Kidney (tissue), 14 donors: ENCODE data around the gene PKNOX2. TPM values are rescaled to one million over a fixed set of nuclear protein-coding genes. Genes with fewer than 3 reads are reported as not detected.

Source experiments
- DNase-seq, 5 donors: peaks; one replicate each; pipeline ENCODE4 v3.0.0-alpha.2; 2013 to 2020
- FAIRE-seq: peaks from 2 replicates; lab custom pipeline; 2012; peaks lifted over from hg19 to GRCh38; lab: Jason Lieb, UNC
- H3K27ac ChIP-seq, 2 donors: one replicate each; pipeline ENCODE4 v1.7.0; 2013; ENCODE audit warnings: low read depth in 2 of 2, low read length in 2 of 2, inconsistent platforms in 1 of 2
- H3K27me3 ChIP-seq: one replicate; pipeline ENCODE4 v1.7.1; 2013; ENCODE audit warnings: low read length, inconsistent platforms; ENCODE audit not compliant: control insufficient read depth, insufficient read depth
- H3K36me3 ChIP-seq, 3 donors: one replicate each; pipeline versions ENCODE4 v1.7.0 to v1.7.1; 2013; ENCODE audit warnings: low read length in 3 of 3, control low read depth in 1 of 3, inconsistent platforms in 1 of 3; ENCODE audit not compliant: insufficient read depth in 3 of 3, control insufficient read depth in 2 of 3
- H3K4me1 ChIP-seq, 3 donors: one replicate each; pipeline versions ENCODE4 v1.7.0 to v1.7.1; 2013; ENCODE audit warnings: low read length in 3 of 3, inconsistent platforms in 1 of 3, low read depth in 1 of 3; ENCODE audit not compliant: control insufficient read depth in 2 of 3, insufficient read depth in 2 of 3
- H3K4me3 ChIP-seq, 3 donors: one replicate each; pipeline versions ENCODE4 v1.7.0 to v1.8.1; 2013; ENCODE audit warnings: low read length in 3 of 3, control low read depth in 1 of 3, inconsistent platforms in 1 of 3
- H3K9ac ChIP-seq, 3 donors: one replicate each; pipeline versions ENCODE4 v1.7.0 to v1.7.1; 2013; ENCODE audit warnings: low read length in 3 of 3, control low read depth in 1 of 3, inconsistent platforms in 1 of 3
- H3K9me3 ChIP-seq, 3 donors: one replicate each; pipeline versions ENCODE4 v1.7.0 to v1.7.1; 2013; ENCODE audit warnings: low read length in 3 of 3, control low read depth in 1 of 3, inconsistent platforms in 1 of 3; ENCODE audit not compliant: control insufficient read depth in 2 of 3, insufficient read depth in 1 of 3
- CTCF ChIP-seq: IDR thresholded peaks from 3 replicates; pipeline ENCODE4 v1.5.1; 2012; ENCODE audit warnings: mild to moderate bottlenecking, moderate library complexity, borderline replicate concordance; ENCODE audit not compliant: insufficient read depth; ENCODE audit errors: extremely low read depth
- intact Hi-C: fragments of 100-400 bp; cut with DNase I; formaldehyde crosslinking; loops from one replicate; pipeline ENCODE4 v1.11.1; 2022
- polyA plus RNA-seq: library from polyadenylated mRNA; stranded (reverse); fragments of 350-450 nt; fragmentation: Illumina TruSeq; extraction: RNeasy Lipid Tissue Mini Kit (QIAGEN cat#74804); gene quantifications from one replicate; pipeline ENCODE4 v1.2.3, GENCODE V29; 2014; ENCODE audit warnings: low read depth, low replicate concordance; ENCODE audit not compliant: insufficient read depth
- total RNA-seq: library from RNA; stranded (reverse); fragmentation: NEBNext Ultra II Directional; extraction: Animal tissue kit (Norgen Biotek cat#: 25700); gene quantifications from one replicate; pipeline ENCODE4 v1.2.1, GENCODE V29; 2021
- donor health status: control.
- donor health status: control.
- donor health status: control.
- donor health status: control.
- donor health status: control.
- donor health status: DM: yes; HTN: yes; CAD: no.
- donor health status: Normal renal cell carcinoma (clear cell type).

The PKNOX2 gene
- total and polyA plus RNA-seq, 2 donors from 2014 or later, result 1.5 to 6.0 TPM

GRCh38 chr11:125173027-125173426 lies 8.5 kb downstream of the PKNOX2 start:
- intact Hi-C loops, result no loop called here
- no peaks in the 10 kb centered on the region for H3K36me3 ChIP-seq
- H3K4me3 ChIP-seq, result no peak overlapping the region
- no peak for TF ChIP-seq CTCF
- H3K27me3 ChIP-seq, result no peaks in the 10 kb centered on the region
- H3K9me3 ChIP-seq, result no peaks in the 10 kb centered on the region
- H3K9ac ChIP-seq, result no peak overlapping the region
- H3K4me1 ChIP-seq, result peaks cover 0 to 15% (median 12%) of the 10 kb centered on the region in 3 donors
- DNase-seq (no peak), FAIRE-seq (no peak)
- no peak overlapping the region for H3K27ac ChIP-seq

- H3K27ac ChIP-seq, result no peak overlapping the region
- H3K27me3 ChIP-seq, result no peaks in the 10 kb centered on the region
- DNase-seq (peak in 1 of 5 donors; percentile 25), FAIRE-seq (no peak)
- intact Hi-C loops, result no loop called here
- no peak overlapping the region for H3K4me3 ChIP-seq
- H3K9me3 ChIP-seq, result no peaks in the 10 kb centered on the region
- peaks cover 0 to 14% (median 7%) of the 10 kb centered on the region in 3 donors for H3K4me1 ChIP-seq
- H3K36me3 ChIP-seq, result no peaks in the 10 kb centered on the region
- H3K9ac ChIP-seq, result no peak overlapping the region
- TF ChIP-seq CTCF, result no peak
Measured at GRCh38 chr11:125173556-125173955, 9.0 kb downstream of the PKNOX2 start.

- no peak for TF ChIP-seq CTCF
- H3K4me1 ChIP-seq, result peaks cover 0 to 14% (median 5%) of the 10 kb centered on the region in 3 donors
- H3K9me3 ChIP-seq, result no peaks in the 10 kb centered on the region
- DNase-seq (peak in 1 of 5 donors; percentile 7), FAIRE-seq (no peak)
- no peaks in the 10 kb centered on the region for H3K27me3 ChIP-seq
- no peak overlapping the region for H3K4me3 ChIP-seq
- H3K9ac ChIP-seq, result no peak overlapping the region
- H3K36me3 ChIP-seq, result no peaks in the 10 kb centered on the region
- intact Hi-C loops, result no loop called here
- H3K27ac ChIP-seq, result no peak overlapping the region
Measured at GRCh38 chr11:125174057-125174456, 9.5 kb downstream of the PKNOX2 start.

- no peaks in the 10 kb centered on the region for H3K27me3 ChIP-seq
- DNase-seq, result peak in 1 of 5 donors; percentile 33
- no peak for FAIRE-seq
- H3K4me1 ChIP-seq, result peaks cover 0 to 9% (median 0%) of the 10 kb centered on the region in 3 donors
- H3K9ac ChIP-seq, result no peak overlapping the region
- TF ChIP-seq CTCF, result no peak
- intact Hi-C loops, result no loop called here
- H3K4me3 ChIP-seq, result no peak overlapping the region
- no peaks in the 10 kb centered on the region for H3K9me3 ChIP-seq
- H3K36me3 ChIP-seq, result no peaks in the 10 kb centered on the region
- H3K27ac ChIP-seq, result no peak overlapping the region
Measured at GRCh38 chr11:125174686-125175085, 10.1 kb downstream of the PKNOX2 start.
